HCT116 (cell line): Measurements from ENCODE around the gene POU6F1. TPM values are rescaled to one million over a fixed set of nuclear protein-coding genes. Genes with fewer than 3 reads are reported as not detected.

Source experiments
- ATAC-seq: fragments of 200-7000 bp; cut with Tn5 transposase; 2 replicates; pipeline ENCODE4 v1.9.1; 2020; ENCODE audit warnings: mild to moderate bottlenecking, moderate library complexity
- BruUV-seq: library from RNA; stranded (reverse); fragments of 400-500 nt; replicated peaks from 2 replicates; lab custom pipeline; 2021; lab: Mats Ljungman, UMichigan
- CTCF ChIA-PET: fragments of 300-600 bp; sonication (Branson Sonifier 250); formaldehyde crosslinking; loops from one replicate; lab custom pipeline; 2021; ENCODE audit warnings: antibody characterized with exemption; lab: Charles Lee
- POLR2A ChIA-PET: fragments of 300-600, 350-600 bp; sonication (Branson Sonifier 250); formaldehyde crosslinking; loops from one replicate; lab custom pipeline; 2021; ENCODE audit warnings: antibody characterized with exemption; lab: Charles Lee
- RAD21 ChIA-PET, 2 experiments: fragments of 300-600 bp; sonication (Branson Sonifier 250); formaldehyde crosslinking; loops; one replicate each; lab custom pipeline; 2023; ENCODE audit warnings: low total read pairs in 2 of 2; ENCODE audit not compliant: uncharacterized antibody in 2 of 2, unreplicated experiment in 2 of 2, low non-redundant PET in 1 of 2; lab: Charles Lee
- DNase-seq: peaks from one replicate; pipeline ENCODE4 v3.0.0-alpha.2; 2010; ENCODE audit warnings: low read depth, low spot score
- H2AFZ ChIP-seq: fragments of 200-600 bp; shearing (Covaris generic), sonication (generic); 2 replicates; pipeline ENCODE4 v1.6.1; 2017; ENCODE audit warnings: low read depth, mixed run types, mixed read lengths, antibody characterized with exemption, low read length; ENCODE audit not compliant: poor library complexity, severe bottlenecking
- H3K27ac ChIP-seq: 2 replicates; pipeline ENCODE4 v1.5.1; 2012; ENCODE audit warnings: low read depth, low read length
- H3K27me3 ChIP-seq: fragments of 200-600 bp; sonication (generic); 2 replicates; pipeline ENCODE4 v1.6.1; 2016; ENCODE audit warnings: mixed run types, low read length, mixed read lengths; ENCODE audit not compliant: insufficient read depth
- H3K36me3 ChIP-seq, 2 experiments: fragments of 200-500 bp in 1 of 2; fragments of 200-600 bp in 1 of 2; sonication (Bioruptor generic) in 1 of 2; sonication (generic) in 1 of 2; 2 replicates each; pipeline versions ENCODE4 v1.5.1 to v1.6.1; 2014 to 2016; ENCODE audit warnings: low read length in 2 of 2, inconsistent platforms in 1 of 2, mixed read lengths in 1 of 2, mixed run types in 1 of 2; ENCODE audit not compliant: insufficient read depth in 2 of 2, control insufficient read depth in 1 of 2
- H3K4me1 ChIP-seq, 2 experiments: fragments of 200-600 bp in 1 of 2; sonication (generic) in 1 of 2; 2 replicates each; pipeline versions ENCODE4 v1.5.1 to v1.6.1; 2012 to 2017; ENCODE audit warnings: low read length in 2 of 2, inconsistent platforms in 1 of 2, mild to moderate bottlenecking in 1 of 2, mixed read lengths in 1 of 2, mixed run types in 1 of 2, moderate library complexity in 1 of 2; ENCODE audit not compliant: insufficient read depth in 2 of 2, control insufficient read depth in 1 of 2
- H3K4me2 ChIP-seq: fragments of 200-600 bp; sonication (generic); 2 replicates; pipeline ENCODE4 v1.6.1; 2017; ENCODE audit warnings: mixed run types, low read length, mixed read lengths
- H3K4me3 ChIP-seq, 2 experiments: fragments of 200-600 bp in 1 of 2; sonication (generic) in 1 of 2; replicated peaks in 1 of 2; 2 replicates each; pipeline ENCODE4 v1.5.1; 2011 to 2016; ENCODE audit warnings: low read length in 2 of 2, control low read depth in 1 of 2, low read depth in 1 of 2, mild to moderate bottlenecking in 1 of 2, mixed read lengths in 1 of 2, mixed run types in 1 of 2
- H3K79me2 ChIP-seq: fragments of 200-600 bp; sonication (generic); 2 replicates; pipeline ENCODE4 v1.6.1; 2017; ENCODE audit warnings: mild to moderate bottlenecking, mixed run types, low read length, moderate library complexity, mixed read lengths; ENCODE audit not compliant: insufficient read depth
- H3K9ac ChIP-seq: fragments of 200-600 bp; sonication (generic); 2 replicates; pipeline ENCODE4 v1.6.1; 2016; ENCODE audit warnings: low read length, mixed read lengths
- H3K9me2 ChIP-seq: fragments of 200-600 bp; sonication (generic), shearing (Covaris generic); 2 replicates; pipeline ENCODE4 v1.6.1; 2017; ENCODE audit warnings: mixed run types, mild to moderate bottlenecking, moderate library complexity; ENCODE audit not compliant: insufficient read depth
- H3K9me3 ChIP-seq, 2 experiments: fragments of 200-500 bp in 1 of 2; fragments of 200-600 bp in 1 of 2; sonication (Bioruptor generic) in 1 of 2; sonication (generic) in 1 of 2; 2 replicates each; pipeline ENCODE4 v1.6.1; 2014 to 2017; ENCODE audit warnings: low read length in 2 of 2, mixed read lengths in 2 of 2, inconsistent platforms in 1 of 2, low read depth in 1 of 2, mild to moderate bottlenecking in 1 of 2, mixed run types in 1 of 2, moderate library complexity in 1 of 2; ENCODE audit not compliant: control insufficient read depth in 1 of 2, insufficient read depth in 1 of 2
- H4K20me1 ChIP-seq: fragments of 200-600 bp; sonication (generic), shearing (Covaris generic); 2 replicates; pipeline ENCODE4 v1.6.1; 2017; ENCODE audit warnings: mixed run types, mild to moderate bottlenecking, moderate library complexity; ENCODE audit not compliant: insufficient read depth
- YY1 ChIP-seq: IDR thresholded peaks from 2 replicates; pipeline ENCODE4 v1.6.1; 2011; ENCODE audit warnings: low read length, low read depth, moderate library complexity, mild to moderate bottlenecking; ENCODE audit not compliant: insufficient replicate concordance; ENCODE audit errors: extremely low read depth
- intact Hi-C: fragments of 100-400 bp; cut with micrococcal nuclease; formaldehyde crosslinking; loops from 2 replicates; pipeline ENCODE4 v1.10.0; 2022
- total RNA-seq: library from RNA; stranded (reverse); gene quantifications from one replicate; pipeline ENCODE4 v1.2.1, GENCODE V29; 2021; ENCODE audit not compliant: unreplicated experiment

POU6F1 gene
- total RNA-seq, 1 experiment from 2014 or later, result 6.4 TPM

- Histone ChIP-seq H2AFZ (no peak overlapping the region), H3K4me2 (no peak overlapping the region), H3K27me3 (no peaks in the 10 kb centered on the region), H4K20me1 (no peaks in the 10 kb centered on the region), H3K9me3 (no peaks in the 10 kb centered on the region), H3K4me3 (no peak overlapping the region), H3K36me3 (0 out of 4 replicates have a peak, but pooled peaks cover 0 to 8% of the 10 kb centered on the region in 2 experiments), H3K9ac (no peak overlapping the region), H3K27ac (no peak overlapping the region), H3K79me2 (peaks cover 37% of the 10 kb centered on the region), H3K4me1 (peaks cover 4 to 5% of the 10 kb centered on the region in 2 experiments), H3K9me2 (no peaks in the 10 kb centered on the region)
- TF ChIP-seq YY1, result no peak
- no TSS peak for BruUV-seq
- ChIA-PET CTCF (no interaction called here), POLR2A (interaction anchor here (0.5 kb wide), 1 partner anchor 78 kb away, joined by 6 read pairs; the partner anchor contains the start of gene POU6F1), RAD21 (no interaction called here)
- DNase-seq (no peak), ATAC-seq (no peak)
- intact Hi-C loops, result no loop called here
These were observed 78.5 kb downstream of the POU6F1 start for GRCh38 chr12:51139292-51139844.

Other genes with a start within 250 kb of the POU6F1 start
- gene SLC11A2, start 191.7 kb downstream of the POU6F1 start, total RNA-seq, result 38.7 TPM
- 70.8 TPM for gene LETMD1, start 169.7 kb downstream of the POU6F1 start, total RNA-seq
- 19.0 TPM for gene CSRNP2, start 134.5 kb downstream of the POU6F1 start, total RNA-seq
- 31.6 TPM for gene TFCP2, start 44.9 kb downstream of the POU6F1 start, total RNA-seq
- 157 TPM for gene DAZAP2, start 20.8 kb upstream of the POU6F1 start, total RNA-seq
- gene SMAGP, start 52.4 kb upstream of the POU6F1 start, total RNA-seq, result 39.9 TPM
- 0.22 TPM for gene BIN2, start 106.1 kb upstream of the POU6F1 start, total RNA-seq
- gene CELA1, start 128.6 kb upstream of the POU6F1 start, total RNA-seq, result not detected
- 16.4 TPM for gene GALNT6, start 173.3 kb upstream of the POU6F1 start, total RNA-seq
- gene SLC4A8, start 206.8 kb upstream of the POU6F1 start, total RNA-seq, result 1.4 TPM